Astrocyte (in vitro differentiated cells and primary cell): Measurements from ENCODE around the gene NKX1-1. TPM values are rescaled to one million over a fixed set of nuclear protein-coding genes. Genes with fewer than 3 reads are reported as not detected.

Source experiments
- DNase-seq: peaks from one replicate; pipeline ENCODE4 v3.0.0-alpha.2; 2010; ENCODE audit warnings: low read depth
- FAIRE-seq: peaks from 2 replicates; lab custom pipeline; 2011; peaks lifted over from hg19 to GRCh38; lab: Jason Lieb, UNC
- H2AFZ ChIP-seq: 2 replicates; pipeline ENCODE4 v1.6.0; 2012; ENCODE audit warnings: low read depth, low read length, inconsistent platforms
- H3K27ac ChIP-seq: 2 replicates; pipeline ENCODE4 v1.5.1; 2011; ENCODE audit warnings: low read depth, low read length, inconsistent platforms
- H3K27me3 ChIP-seq: 2 replicates; pipeline ENCODE4 v1.6.0; 2011; ENCODE audit warnings: low read length, inconsistent platforms; ENCODE audit not compliant: insufficient read depth
- H3K36me3 ChIP-seq: 2 replicates; pipeline ENCODE4 v1.5.1; 2011; ENCODE audit warnings: low read length, inconsistent platforms; ENCODE audit not compliant: insufficient read depth
- H3K4me1 ChIP-seq: 2 replicates; pipeline ENCODE4 v1.5.1; 2011; ENCODE audit warnings: low read length, inconsistent platforms; ENCODE audit not compliant: insufficient read depth
- H3K4me2 ChIP-seq: 2 replicates; pipeline ENCODE4 v1.6.0; 2012; ENCODE audit warnings: low read length, inconsistent platforms
- H3K4me3 ChIP-seq: 2 replicates; pipeline ENCODE4 v1.5.1; 2011; ENCODE audit warnings: low read depth, mild to moderate bottlenecking, low read length, inconsistent platforms; ENCODE audit not compliant: insufficient read depth
- H3K79me2 ChIP-seq: 2 replicates; pipeline ENCODE4 v1.6.0; 2012; ENCODE audit warnings: mild to moderate bottlenecking, low read length, inconsistent platforms; ENCODE audit not compliant: insufficient read depth
- H3K9ac ChIP-seq: 2 replicates; pipeline ENCODE4 v1.6.0; 2012; ENCODE audit warnings: mild to moderate bottlenecking, low read length, inconsistent platforms
- H3K9me3 ChIP-seq: 2 replicates; pipeline ENCODE4 v1.5.1; 2012; ENCODE audit warnings: low read depth, mild to moderate bottlenecking, low read length, inconsistent platforms; ENCODE audit not compliant: insufficient read depth
- H4K20me1 ChIP-seq: 2 replicates; pipeline ENCODE4 v1.6.0; 2012; ENCODE audit warnings: low read length, inconsistent platforms; ENCODE audit not compliant: insufficient read depth
- H3K27ac Mint-ChIP-seq: one replicate; pipeline ENCODE4 v1.8.0; 2021; ENCODE audit warnings: mild to moderate bottlenecking, mixed read lengths; ENCODE audit not compliant: unreplicated experiment
- H3K27me3 Mint-ChIP-seq: one replicate; pipeline ENCODE4 v1.8.0; 2021; ENCODE audit warnings: low read depth, mixed read lengths; ENCODE audit not compliant: unreplicated experiment
- H3K36me3 Mint-ChIP-seq: one replicate; pipeline ENCODE4 v1.8.0; 2021; ENCODE audit warnings: low read depth, mixed read lengths; ENCODE audit not compliant: unreplicated experiment
- H3K4me1 Mint-ChIP-seq: one replicate; pipeline ENCODE4 v1.8.0; 2021; ENCODE audit warnings: low read depth, mixed read lengths; ENCODE audit not compliant: unreplicated experiment
- H3K4me3 Mint-ChIP-seq: one replicate; pipeline ENCODE4 v1.8.0; 2021; ENCODE audit warnings: mild to moderate bottlenecking, moderate library complexity, mixed read lengths; ENCODE audit not compliant: unreplicated experiment
- H3K9me3 Mint-ChIP-seq: one replicate; pipeline ENCODE4 v1.8.0; 2021; ENCODE audit warnings: mild to moderate bottlenecking, mixed read lengths; ENCODE audit not compliant: unreplicated experiment
- CTCF ChIP-seq: IDR thresholded peaks from 2 replicates; pipeline ENCODE4 v1.5.1; 2011; ENCODE audit warnings: low read depth, mild to moderate bottlenecking, inconsistent platforms, low read length, moderate library complexity; ENCODE audit not compliant: insufficient read depth
- EZH2 ChIP-seq: IDR thresholded peaks from 2 replicates; pipeline ENCODE4 v1.6.1; 2012; ENCODE audit warnings: mild to moderate bottlenecking, low read length, inconsistent platforms; ENCODE audit not compliant: insufficient read depth
- total RNA-seq: library from RNA; stranded (reverse); gene quantifications from 2 replicates; pipeline ENCODE4 v1.2.1, GENCODE V29; 2021

NKX1-1 gene
- total RNA-seq, 1 donor from 2014 or later = not detected

GRCh38 chr4:1371176-1372165 lies 34.8 kb downstream of the NKX1-1 start:
- no peak overlapping the region for H3K27ac ChIP-seq
- peaks cover 25% of the 10 kb centered on the region for H3K36me3 Mint-ChIP-seq
- no peak overlapping the region for H3K4me3 Mint-ChIP-seq
- no peak for FAIRE-seq
- H3K36me3 ChIP-seq = no peaks in the 10 kb centered on the region
- H3K4me2 ChIP-seq = no peak overlapping the region
- peaks cover 5% of the 10 kb centered on the region for H3K9me3 Mint-ChIP-seq
- no peaks in the 10 kb centered on the region for H3K27me3 Mint-ChIP-seq
- H3K27ac Mint-ChIP-seq = no peak overlapping the region
- H3K79me2 ChIP-seq = no peaks in the 10 kb centered on the region
- no peaks in the 10 kb centered on the region for H3K9me3 ChIP-seq
- no peaks in the 10 kb centered on the region for H4K20me1 ChIP-seq
- DNase-seq = no peak
- H3K4me3 ChIP-seq = no peak overlapping the region
- no peaks in the 10 kb centered on the region for H3K4me1 Mint-ChIP-seq
- H2AFZ ChIP-seq = no peak overlapping the region
- TF ChIP-seq EZH2 (no peak), CTCF (no peak)
- H3K27me3 ChIP-seq = no peaks in the 10 kb centered on the region
- no peaks in the 10 kb centered on the region for H3K4me1 ChIP-seq
- H3K9ac ChIP-seq = no peak overlapping the region

DNA sequence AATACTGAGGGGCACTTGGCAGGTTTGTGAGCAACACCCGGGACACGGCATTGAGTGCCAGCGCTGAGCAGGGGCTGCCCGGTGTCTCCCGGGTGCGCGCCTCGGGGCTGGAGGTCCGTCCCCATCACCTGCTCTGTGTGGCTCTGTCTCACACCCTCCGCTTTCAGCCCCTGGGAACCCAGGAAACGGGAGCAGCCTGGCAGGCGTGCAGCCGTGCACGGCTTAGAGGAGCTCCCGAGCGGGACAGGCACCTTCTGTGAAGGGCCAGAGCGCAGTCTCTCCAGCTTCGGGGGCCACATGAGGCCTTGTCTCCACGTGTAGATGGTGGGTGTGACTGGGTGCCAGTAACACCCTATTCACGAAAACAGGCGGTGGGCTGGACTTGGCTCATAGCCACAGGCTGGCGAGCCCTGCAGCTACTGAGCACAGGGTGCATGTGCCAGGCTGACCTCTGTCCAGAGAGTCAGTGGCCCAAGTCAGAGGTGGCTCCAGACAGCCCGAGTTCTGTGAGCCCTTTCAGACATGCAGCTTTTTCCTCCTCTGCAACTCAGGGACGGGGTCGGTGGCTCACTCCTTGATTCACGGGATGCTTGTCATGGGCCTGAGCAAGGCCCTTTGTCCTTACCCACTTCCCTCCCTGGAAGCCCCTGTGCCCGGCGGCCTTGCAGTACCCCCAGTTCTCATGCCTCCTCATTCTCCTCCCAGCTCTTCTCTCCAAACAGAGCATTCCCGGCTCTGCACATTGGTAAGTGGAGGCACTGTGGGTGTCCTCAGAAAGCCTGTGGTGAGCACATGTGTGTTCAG lies 35.7 kb downstream of the NKX1-1 start:
- H2AFZ ChIP-seq = no peak overlapping the region
- no peaks in the 10 kb centered on the region for H3K79me2 ChIP-seq
- H3K27me3 Mint-ChIP-seq = no peaks in the 10 kb centered on the region
- H3K4me3 Mint-ChIP-seq = no peak overlapping the region
- H3K9ac ChIP-seq = no peak overlapping the region
- H3K4me2 ChIP-seq = no peak overlapping the region
- H3K9me3 Mint-ChIP-seq = peaks cover 5% of the 10 kb centered on the region
- H3K4me1 ChIP-seq = no peaks in the 10 kb centered on the region
- TF ChIP-seq CTCF (no peak), EZH2 (no peak)
- H3K27me3 ChIP-seq = no peaks in the 10 kb centered on the region
- H3K36me3 Mint-ChIP-seq = peaks cover 25% of the 10 kb centered on the region
- FAIRE-seq (no peak), DNase-seq (no peak)
- no peak overlapping the region for H3K27ac Mint-ChIP-seq
- H3K9me3 ChIP-seq = no peaks in the 10 kb centered on the region
- no peaks in the 10 kb centered on the region for H3K36me3 ChIP-seq
- no peak overlapping the region for H3K4me3 ChIP-seq
- H4K20me1 ChIP-seq = no peaks in the 10 kb centered on the region
- no peak overlapping the region for H3K27ac ChIP-seq
- H3K4me1 Mint-ChIP-seq = no peaks in the 10 kb centered on the region
